ENCODE measurements around the gene TOM1L1. TPM values are rescaled to one million over a fixed set of nuclear protein-coding genes. Genes with fewer than 3 reads are reported as not detected.

TOM1L1 gene
- total RNA-seq, 1 experiment from 2014 or later: 44.6 TPM

- no peaks in the 10 kb centered on the region for H3K27me3 ChIP-seq (ENCODE audit: insufficient read depth, low read length)
- no peak overlapping the region for H2BK12ac ChIP-seq (ENCODE audit: insufficient read length, low read depth, low read length)
- no peak overlapping the region for H3K23ac ChIP-seq (ENCODE audit: insufficient read length, low read depth, low read length)
- H3K27ac Mint-ChIP-seq: 0 out of 7 replicates have a peak overlapping the region, but pooled peaks of 1 of the 3 experiments have one; percentile 64
- no CpG with 5 or more reads among the region's 5 CpGs for WGBS (ENCODE audit: extremely low coverage, insufficient read length, low lambda C conversion rate)
- no peaks in the 10 kb centered on the region; the same call in 1 of the 2 replicates for H3K4me1 ChIP-seq (ENCODE audit: insufficient read depth, low read length)
- no peaks in the 10 kb centered on the region for H3K79me2 ChIP-seq (ENCODE audit: insufficient read depth, low read length)
- TF ChIP-seq, protein P1, sequence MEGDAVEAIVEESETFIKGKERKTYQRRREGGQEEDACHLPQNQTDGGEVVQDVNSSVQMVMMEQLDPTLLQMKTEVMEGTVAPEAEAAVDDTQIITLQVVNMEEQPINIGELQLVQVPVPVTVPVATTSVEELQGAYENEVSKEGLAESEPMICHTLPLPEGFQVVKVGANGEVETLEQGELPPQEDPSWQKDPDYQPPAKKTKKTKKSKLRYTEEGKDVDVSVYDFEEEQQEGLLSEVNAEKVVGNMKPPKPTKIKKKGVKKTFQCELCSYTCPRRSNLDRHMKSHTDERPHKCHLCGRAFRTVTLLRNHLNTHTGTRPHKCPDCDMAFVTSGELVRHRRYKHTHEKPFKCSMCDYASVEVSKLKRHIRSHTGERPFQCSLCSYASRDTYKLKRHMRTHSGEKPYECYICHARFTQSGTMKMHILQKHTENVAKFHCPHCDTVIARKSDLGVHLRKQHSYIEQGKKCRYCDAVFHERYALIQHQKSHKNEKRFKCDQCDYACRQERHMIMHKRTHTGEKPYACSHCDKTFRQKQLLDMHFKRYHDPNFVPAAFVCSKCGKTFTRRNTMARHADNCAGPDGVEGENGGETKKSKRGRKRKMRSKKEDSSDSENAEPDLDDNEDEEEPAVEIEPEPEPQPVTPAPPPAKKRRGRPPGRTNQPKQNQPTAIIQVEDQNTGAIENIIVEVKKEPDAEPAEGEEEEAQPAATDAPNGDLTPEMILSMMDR (conservative IDR thresholded peaks at IDR 0.05): no peak
- H3K9ac ChIP-seq (ENCODE audit: extremely low read depth, insufficient read length, low read length): no peak overlapping the region
- no peak overlapping the region for H2BK5ac ChIP-seq (ENCODE audit: insufficient read length, low read length)
- H2AFZ ChIP-seq (ENCODE audit: low read length): no peak overlapping the region
- no peak overlapping the region for H3K56ac ChIP-seq (ENCODE audit: insufficient read length, low read depth, low read length)
- H3T11ph ChIP-seq (ENCODE audit: low read length): no peak overlapping the region
- no peaks in the 10 kb centered on the region for H3K27me3 Mint-ChIP-seq (ENCODE audit: low read depth)
- H3K4ac ChIP-seq (ENCODE audit: low read depth, low read length): no peak overlapping the region
- no peak overlapping the region for H4K8ac ChIP-seq (replicated peaks; ENCODE audit: insufficient read length, low read depth, low read length)
- H2BK120ac ChIP-seq (ENCODE audit: low read depth, low read length, poor library complexity, severe bottlenecking): no peak overlapping the region
- H2BK15ac ChIP-seq (ENCODE audit: low read depth, low read length): no peak overlapping the region
- H3K4me2 ChIP-seq (ENCODE audit: insufficient read depth, insufficient read length, low read length): no peak overlapping the region
- no peak overlapping the region for H2AK5ac ChIP-seq (ENCODE audit: insufficient read length, low read length)
- H4K5ac ChIP-seq (ENCODE audit: insufficient read length, low read depth, low read length): no peak overlapping the region
- no peaks in the 10 kb centered on the region for H3K9me3 ChIP-seq (ENCODE audit: control insufficient read depth, low read depth, low read length)
- no peak overlapping the region for H2BK20ac ChIP-seq (ENCODE audit: low read depth, low read length, poor library complexity, severe bottlenecking)
- H3K4me1 Mint-ChIP-seq: peaks cover 14 to 17% of the 10 kb centered on the region in 2 experiments
- H3K79me1 ChIP-seq (ENCODE audit: insufficient read depth, low read depth, low read length, poor library complexity, severe bottlenecking): no peaks in the 10 kb centered on the region
- no peaks in the 10 kb centered on the region for H3K23me2 ChIP-seq (ENCODE audit: insufficient read length, low read depth, low read length, poor library complexity, severe bottlenecking)
- H3K27ac ChIP-seq (ENCODE audit: insufficient read length, low read depth, low read length): no peak overlapping the region
- no peak overlapping the region for H3K14ac ChIP-seq (ENCODE audit: insufficient read depth, low read length)
- H3K9me3 Mint-ChIP-seq: no peaks in the 10 kb centered on the region
- H3K18ac ChIP-seq (ENCODE audit: insufficient read length, low read depth, low read length): no peak overlapping the region
- no peak overlapping the region for H3K4me3 Mint-ChIP-seq
- H4K20me1 ChIP-seq (ENCODE audit: control insufficient read depth, insufficient read depth, insufficient read length): no peaks in the 10 kb centered on the region
- H3K36me3 Mint-ChIP-seq (ENCODE audit: insufficient read depth in 1 of 3, low read depth in 3 of 3): peaks cover 0 to 8% (median 5%) of the 10 kb centered on the region in 3 experiments; a peak in 4 of 7 replicates
- H4K91ac ChIP-seq (ENCODE audit: insufficient read length, low read depth, low read length): no peak overlapping the region
- DNase-seq: no peak
Measured at GRCh38 chr17:55004484-55004883, 103.8 kb downstream of the TOM1L1 start.
